Stimulated activated CD8-positive, alpha-beta memory T cell treated with anti-CD3 and anti-CD28 coated beads, Interleukin-12 subunit alpha, Interleukin-12 subunit beta, amount 100 ng/mL, for 24 hours (primary cell): ENCODE data around the gene ARAP1.

Experiments
- DNase-seq: peaks from one replicate; pipeline ENCODE4 v3.0.0-alpha.2; 2020; ENCODE audit errors: extremely low read depth

ARAP1 gene

GRCh38 chr11:72724851-72725723 lies 27.1 kb downstream of the ARAP1 start:
- DNase-seq = peak; percentile 41

DNA sequence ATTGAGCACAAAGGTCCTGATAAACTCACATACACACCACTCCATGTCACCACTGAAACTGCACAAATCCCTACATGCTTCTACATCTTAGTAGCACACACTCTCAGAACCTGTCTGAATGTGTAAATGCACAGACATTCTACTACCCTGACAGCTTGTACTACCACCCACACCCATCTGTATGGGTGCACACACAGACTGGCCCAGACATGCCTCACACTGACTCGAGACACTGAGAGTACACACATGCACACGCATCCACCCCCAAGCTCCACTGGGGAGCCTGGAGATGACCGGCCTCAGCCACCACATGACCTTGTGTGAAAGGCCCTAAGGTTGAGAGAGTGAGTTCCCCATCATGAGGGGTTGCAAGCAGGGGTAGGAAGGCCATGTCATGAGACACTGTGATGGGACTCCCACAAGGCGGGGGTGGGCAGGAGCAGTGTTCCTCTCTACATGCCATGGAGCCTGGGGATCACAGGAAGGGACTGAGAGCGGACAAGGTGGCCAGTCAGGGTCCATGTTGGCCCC lies 28.1 kb downstream of the ARAP1 start:
- DNase-seq = no peak

- DNase-seq = no peak
These were observed 28.7 kb downstream of the ARAP1 start for GRCh38 chr11:72723508-72723907.

GRCh38 chr11:72722050-72722748 lies 30.0 kb downstream of the ARAP1 start:
- DNase-seq = peak; percentile 58

DNA sequence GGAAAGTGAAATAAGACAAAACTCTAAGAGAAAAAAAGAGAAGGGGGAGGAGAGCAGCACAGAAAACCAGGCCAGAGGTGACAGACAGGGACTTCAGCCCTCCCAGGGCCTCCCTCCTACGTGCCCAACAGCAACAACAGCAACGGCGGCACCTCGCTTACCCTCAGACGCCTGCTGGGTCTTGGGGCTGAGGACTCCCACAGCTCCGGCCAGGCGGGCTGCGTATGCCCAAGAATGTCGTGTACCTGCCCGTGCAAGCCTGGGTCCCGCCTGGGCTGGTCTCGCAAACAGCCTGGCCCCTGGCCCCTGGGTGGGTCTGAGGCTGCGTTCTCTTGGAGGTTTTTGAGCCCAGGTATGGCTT lies 30.5 kb downstream of the ARAP1 start:
- DNase-seq = no peak

- DNase-seq = no peak
These were observed 30.9 kb downstream of the ARAP1 start for GRCh38 chr11:72721276-72721675.

DNA sequence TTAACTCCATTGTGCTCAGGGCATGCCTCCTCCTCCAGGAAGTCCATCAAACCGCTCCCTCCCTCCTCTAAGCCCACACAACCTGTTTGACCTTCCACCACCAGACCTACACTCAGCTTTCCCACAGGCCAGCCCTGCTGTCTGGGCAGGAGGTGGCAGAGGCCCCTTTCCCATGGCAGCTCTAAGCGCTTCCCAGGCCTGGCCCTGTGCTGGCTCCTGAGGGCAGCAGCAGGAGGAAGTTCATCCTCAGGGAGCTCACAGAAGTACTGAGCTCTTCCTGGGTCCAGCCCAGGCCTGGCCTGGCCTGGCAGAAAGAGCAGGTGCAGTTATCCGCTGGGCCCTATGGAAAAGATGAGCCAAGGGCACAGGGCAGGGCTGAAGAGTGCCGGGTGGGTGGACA lies 31.4 kb downstream of the ARAP1 start:
- no peak for DNase-seq

DNA sequence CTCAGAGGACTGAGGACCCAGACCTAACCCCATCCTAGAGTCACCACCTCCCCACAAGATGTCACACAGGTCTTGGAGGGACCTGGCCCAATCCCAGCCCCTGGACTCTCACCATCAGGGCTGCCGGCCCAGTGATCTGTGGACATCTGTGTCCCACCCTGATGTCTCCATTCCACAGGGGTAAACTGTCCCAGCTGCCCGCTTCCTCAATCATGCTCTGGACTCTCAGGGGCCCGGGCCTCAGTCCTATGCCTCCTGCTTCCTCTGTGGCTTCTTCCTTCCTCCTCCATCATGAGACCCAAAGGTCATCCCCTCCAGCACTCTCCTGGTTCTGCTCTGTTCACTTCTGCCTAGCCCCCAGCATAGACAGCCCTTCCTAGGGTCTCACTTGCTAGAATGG lies 32.2 kb downstream of the ARAP1 start:
- no peak for DNase-seq

- DNase-seq = no peak
These were observed 32.7 kb downstream of the ARAP1 start for GRCh38 chr11:72719551-72719950.

DNA sequence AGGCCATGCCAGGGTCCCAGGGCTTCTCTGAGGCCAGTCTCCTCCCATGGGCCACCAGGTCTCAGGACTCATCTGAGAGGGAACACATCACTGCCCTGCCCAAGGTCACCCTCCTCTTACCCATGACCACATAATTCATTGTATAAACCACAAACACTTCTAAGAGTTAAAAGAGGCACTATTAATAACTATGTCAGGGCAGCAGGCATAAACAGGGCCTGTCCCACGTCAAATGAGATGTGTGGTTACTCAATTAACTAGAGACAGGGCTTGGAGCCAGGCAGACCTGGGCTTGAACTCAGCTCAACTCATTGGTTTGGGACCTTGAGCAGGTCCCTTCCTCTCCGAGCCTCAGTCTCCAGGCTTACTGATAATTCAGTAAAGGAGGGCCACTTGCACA lies 33.1 kb downstream of the ARAP1 start:
- no peak for DNase-seq

- no peak for DNase-seq
These were observed 34.1 kb downstream of the ARAP1 start for GRCh38 chr11:72718101-72718501.

GRCh38 chr11:72716788-72717435 lies 35.3 kb downstream of the ARAP1 start:
- DNase-seq = no peak

GRCh38 chr11:72716290-72716689 lies 35.9 kb downstream of the ARAP1 start:
- DNase-seq = no peak

DNA sequence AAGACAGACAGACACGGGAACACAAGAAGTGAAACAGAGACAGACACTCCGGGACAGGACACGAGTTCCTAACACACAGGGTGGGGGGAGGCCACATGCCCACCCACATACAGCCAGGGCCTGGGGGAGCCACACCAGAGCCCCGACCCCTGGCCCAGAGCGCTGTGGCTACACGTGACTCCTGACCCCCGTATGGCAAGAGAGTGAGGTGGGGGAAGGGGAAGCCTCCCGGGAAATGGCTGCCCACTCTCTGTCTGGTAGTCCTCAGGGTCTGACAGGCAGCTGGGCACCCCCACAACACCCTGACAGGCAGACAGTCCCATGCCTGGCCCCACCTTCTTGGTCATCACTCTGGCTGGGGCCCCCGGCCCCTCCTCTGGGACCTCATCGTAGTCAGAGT lies 39.4 kb downstream of the ARAP1 start:
- no peak for DNase-seq

DNA sequence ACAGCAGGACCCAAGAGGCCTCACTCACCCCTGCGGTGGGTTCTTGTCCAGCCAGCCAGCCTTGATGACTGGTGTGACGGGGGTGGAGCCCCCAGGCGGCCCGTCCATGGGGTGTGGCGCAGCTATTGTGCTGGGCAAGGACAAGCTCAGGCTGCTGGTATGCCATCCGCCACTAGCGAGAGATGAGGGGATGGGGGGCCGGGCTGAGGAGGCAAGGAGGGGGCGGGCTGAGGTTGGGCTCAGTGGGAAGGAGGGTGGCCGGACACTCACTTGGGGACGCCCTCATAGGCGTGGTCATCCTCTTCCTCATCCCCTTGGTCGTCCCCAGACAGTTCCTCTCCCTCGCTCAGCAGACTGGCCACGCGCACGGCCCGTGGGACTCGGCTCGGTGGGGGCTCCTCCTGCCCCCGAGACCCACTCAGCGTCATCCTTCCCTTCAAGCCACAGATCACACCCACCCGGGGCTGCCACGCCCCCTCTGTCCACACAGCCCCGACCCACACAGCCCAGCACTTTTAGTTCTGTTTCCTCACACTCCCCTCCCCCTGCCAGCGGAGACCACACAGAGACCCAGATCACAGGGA lies 39.9 kb downstream of the ARAP1 start:
- no peak for DNase-seq

DNA sequence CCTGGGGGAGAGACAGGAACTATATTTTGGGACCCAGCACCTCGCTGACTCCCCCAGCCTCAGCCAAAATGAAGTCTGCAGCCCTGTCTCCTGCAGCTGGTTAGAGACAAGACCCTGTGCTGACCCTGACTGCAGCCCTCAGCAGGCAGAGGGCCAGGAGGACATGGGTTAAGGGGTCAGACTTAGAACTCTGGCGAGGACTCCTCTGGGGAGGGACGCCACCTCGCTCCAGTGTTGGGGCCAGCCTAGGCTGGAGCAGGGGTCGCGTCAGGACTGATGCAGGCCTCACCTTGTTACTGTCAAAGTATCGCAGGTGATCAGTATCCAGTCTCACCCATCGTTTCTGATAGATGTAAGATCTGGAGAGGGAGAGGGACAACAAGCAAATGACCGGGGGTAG lies 41.1 kb downstream of the ARAP1 start:
- DNase-seq = no peak

DNA sequence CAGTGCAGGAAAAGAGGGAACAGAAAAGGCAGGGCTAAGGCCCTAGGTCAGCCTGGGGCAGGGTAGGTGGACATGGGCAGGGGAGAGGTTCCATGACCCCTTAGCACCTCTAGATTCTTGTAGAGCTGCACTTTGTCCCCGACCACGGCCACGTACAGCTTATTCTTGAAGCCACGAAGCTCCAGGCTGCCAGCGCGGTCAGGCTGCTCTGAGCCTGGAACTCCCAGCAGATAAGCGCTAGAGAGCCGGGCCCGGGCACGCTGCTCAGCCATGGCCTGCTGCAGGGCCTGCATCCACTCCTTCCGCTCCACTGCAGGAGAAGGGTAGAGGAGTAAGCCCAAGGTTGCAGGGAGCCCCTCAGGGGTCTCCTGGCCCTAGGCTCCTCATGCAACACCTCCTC lies 41.9 kb downstream of the ARAP1 start:
- DNase-seq = no peak

DNA sequence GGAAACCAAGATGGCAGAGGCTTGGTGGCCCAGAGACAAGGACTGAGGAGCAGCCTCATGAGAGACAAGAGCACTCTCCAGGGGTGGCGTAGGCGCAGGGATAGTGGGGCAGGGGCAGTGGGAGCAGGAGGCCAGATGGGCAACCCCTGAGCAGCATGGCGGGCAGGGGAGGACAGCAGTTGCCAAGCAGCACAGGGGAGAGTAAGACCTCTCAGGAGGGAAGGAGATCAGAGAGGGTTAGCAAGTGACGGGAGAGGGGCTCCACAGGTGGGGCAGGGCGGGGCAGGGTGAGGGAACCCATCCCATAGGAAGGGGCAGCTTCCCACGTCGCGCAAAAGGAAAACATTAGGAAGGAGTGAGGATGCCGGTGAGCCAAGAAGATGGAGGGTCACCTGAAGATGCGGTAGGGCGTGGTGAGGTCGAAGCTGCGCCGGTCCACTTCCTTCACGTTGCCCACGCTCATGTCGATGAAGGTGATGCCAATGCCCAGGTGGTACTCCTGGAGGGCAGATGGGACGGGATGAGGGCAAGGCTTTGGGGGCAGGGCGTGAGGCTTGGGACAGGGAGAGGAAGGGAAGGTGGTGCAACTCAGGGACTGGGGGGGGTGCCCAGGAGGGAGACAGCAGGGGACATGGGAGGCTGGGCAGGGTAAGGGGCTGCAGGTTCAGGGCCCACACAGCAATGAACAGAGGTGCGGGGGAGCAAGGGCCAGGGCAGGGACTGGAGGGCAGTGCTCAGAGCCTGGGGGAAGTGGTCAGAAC lies 42.5 kb downstream of the ARAP1 start:
- no peak for DNase-seq

DNA sequence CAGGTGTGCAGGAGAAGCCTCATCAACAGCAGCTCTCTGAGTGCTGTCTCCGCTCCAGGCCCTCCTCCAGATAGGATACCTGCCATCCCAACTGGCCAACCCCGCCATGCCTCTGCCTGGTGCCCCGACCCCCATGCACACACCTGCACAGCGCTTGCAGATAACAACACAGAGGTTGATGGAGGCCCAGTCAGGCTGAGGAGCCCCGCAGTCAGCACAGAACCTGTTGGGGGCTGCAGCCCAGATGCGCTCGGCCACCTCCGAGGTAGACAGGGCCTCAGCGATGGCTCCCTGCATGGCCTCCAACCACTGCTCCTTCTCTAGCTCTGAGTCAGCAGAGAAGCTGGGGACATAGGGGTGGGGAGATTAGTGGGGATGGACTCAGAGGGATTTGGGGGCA lies 45.2 kb downstream of the ARAP1 start:
- no peak for DNase-seq

DNA sequence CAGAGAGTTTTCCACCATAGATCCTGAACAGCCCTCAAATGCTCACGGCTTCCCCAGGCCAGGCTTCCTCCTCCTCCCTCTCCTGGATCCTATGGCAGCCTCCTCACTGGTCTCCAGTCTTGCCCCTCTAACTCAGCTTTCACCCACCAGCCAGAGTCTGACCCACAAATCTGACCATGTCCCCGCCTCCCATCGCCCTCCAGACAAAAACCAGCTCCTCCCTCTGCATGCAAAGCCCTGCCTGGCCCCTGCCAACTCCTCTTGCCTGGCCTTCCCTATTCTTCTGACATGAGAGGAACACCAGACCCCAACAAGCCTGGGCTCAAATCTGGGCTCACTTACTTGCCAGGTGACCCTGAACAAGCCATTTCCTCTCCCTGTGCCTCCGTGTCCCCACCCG lies 45.6 kb downstream of the ARAP1 start:
- no peak for DNase-seq
